GM19043 (cell line): ENCODE measurements around the gene CHD5.

Source experiments
- ATAC-seq: cut with Tn5 transposase; IDR thresholded peaks from one replicate; pipeline ENCODE4 v1.9.1; 2021; ENCODE audit warnings: low read depth; ENCODE audit not compliant: unreplicated experiment

CHD5 gene

DNA sequence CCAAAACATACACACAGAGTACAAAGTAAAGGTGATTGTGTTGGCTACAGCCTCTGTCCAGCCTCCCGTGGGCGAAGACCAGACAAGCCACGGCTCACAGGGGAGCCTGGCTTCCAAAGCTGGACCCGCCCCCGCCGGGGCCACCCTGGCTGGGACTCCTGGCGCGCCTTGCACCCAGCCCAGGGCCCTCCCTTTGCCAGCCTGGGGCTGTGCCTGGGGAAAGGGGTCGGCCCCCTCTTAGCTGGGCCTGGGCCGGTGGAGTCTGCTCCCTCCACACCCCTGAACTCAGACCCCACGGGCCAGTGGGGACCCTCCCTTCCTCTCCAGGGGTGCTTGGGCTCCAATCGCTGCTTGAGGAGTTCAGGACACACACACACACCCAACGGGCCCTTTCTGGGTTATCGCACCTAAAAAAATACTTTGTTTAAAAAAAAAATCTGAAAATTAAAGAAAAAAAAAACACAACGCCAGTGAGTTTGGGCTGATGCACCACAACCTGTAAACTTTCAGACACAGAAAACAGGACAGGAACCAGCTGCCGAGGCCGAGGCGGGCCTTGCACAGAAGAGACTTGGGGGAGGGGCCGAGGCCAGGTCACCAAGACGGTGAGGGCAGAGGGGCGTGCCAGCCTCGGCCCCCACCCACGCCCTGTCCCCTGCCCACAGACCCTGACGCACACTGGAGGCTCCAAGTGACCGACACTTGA, 78.1 kb downstream of the CHD5 start:
- no peak for ATAC-seq

DNA sequence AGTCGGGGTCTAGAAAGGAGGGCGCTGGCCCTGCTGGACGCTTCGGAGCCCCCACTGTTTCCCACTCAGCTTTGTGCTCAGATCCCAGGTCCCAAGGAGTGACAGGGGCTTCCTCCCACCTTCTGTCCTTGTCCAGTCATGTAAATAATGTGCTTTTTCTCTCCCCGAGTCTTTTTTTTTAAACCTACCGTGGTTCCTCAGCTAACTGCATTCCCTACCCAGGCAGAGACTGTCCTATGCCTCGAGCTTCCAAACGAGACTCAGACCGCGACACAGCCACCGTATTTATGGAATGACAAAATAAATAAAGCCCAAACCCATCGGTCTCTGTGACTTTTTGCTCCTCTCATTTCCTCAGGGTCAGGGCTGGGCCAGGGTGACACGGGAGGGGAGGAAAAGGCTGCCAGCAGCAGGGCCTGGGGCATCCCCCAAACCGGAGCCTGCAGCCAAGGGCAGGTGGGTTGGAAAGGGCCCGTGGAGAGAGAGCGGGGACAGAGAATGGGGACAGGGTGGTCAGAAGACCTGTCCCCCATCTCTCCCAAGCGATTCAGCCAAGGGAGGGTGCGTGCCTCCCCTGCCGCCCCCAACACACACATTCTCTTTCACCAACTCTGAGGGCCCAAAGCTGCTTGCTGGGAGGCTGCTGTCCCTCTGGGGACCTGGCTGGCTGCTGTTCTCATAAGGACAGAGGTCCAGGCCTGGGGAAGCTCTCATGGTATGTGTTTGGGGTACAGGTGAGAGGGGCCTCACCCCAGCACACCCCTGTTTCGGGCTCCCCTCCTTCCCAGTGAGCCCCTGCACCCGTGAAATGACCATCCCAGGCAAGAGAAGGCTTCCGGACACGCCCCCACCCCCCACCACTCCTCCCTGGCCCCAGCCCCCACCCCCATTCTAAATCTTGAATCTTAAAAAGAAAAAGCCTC, 79.0 kb downstream of the CHD5 start:
- ATAC-seq: no peak

DNA sequence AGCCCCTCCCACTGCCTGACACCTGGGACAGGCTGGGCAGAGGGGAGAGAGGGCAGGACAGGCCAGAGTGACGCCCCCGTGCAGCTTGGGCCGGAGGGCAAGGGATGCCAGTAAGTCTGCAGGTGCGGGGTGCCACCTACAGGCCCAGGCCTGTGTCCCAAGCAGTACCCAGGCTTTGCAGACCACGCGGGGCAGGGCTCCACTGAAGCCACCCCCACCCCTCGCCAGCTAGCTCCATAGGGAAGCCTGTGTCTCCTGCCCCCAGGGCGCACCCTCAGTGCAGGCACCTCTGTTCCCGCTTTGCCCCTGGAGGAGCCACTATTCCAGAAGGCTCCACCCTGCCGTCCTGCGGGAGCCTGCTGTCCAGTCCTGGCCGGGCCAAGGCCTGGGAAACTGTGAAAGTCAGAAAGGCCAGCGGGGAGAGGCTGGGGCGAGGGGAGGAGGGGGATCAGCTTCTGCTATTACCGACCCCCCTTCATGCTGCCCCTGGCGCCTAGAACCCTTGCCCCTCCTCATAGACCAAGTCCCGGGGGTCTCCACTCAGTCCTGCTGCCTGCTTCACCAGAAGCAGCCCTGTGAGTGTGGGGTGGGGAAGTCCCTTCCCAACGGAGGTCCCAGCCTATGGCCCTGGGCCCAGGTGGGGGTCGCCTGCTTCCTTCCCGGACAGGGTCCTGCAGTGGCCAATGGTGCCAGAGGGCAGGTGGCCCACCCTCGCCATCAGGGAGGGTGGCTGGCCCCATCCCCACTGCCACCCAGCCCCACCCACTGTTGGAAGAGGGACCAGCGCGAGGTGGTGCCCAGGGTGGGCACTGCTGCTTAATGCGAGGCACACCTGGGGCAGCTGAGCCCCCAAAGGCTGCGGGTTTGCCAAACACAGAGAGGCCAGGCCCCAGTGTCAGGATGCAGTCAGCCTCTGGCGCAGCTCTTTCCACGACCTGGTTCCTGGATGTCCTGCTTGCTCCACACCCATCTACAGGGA, 80.0 kb downstream of the CHD5 start:
- ATAC-seq: no peak

DNA sequence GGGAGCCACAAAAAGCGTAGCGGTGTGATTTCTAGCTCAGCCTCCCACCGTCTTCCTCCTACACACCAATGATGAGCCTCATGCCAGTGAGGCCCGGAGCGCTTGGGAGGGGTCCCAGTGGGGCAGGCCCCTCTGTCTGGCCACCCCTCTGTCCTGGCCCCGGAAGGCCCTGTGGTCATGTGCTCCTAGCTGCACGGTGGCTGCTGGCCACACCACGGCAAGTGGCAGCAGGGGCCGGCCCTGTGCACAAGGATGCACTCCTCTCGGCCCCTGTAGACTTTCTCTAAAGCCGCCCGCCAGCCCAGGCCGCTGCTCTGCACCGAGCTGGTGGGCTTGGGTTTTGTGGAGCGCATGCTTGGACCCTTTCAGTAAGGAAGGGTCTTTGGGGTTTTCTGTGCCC, 80.8 kb downstream of the CHD5 start:
- ATAC-seq: no peak

DNA sequence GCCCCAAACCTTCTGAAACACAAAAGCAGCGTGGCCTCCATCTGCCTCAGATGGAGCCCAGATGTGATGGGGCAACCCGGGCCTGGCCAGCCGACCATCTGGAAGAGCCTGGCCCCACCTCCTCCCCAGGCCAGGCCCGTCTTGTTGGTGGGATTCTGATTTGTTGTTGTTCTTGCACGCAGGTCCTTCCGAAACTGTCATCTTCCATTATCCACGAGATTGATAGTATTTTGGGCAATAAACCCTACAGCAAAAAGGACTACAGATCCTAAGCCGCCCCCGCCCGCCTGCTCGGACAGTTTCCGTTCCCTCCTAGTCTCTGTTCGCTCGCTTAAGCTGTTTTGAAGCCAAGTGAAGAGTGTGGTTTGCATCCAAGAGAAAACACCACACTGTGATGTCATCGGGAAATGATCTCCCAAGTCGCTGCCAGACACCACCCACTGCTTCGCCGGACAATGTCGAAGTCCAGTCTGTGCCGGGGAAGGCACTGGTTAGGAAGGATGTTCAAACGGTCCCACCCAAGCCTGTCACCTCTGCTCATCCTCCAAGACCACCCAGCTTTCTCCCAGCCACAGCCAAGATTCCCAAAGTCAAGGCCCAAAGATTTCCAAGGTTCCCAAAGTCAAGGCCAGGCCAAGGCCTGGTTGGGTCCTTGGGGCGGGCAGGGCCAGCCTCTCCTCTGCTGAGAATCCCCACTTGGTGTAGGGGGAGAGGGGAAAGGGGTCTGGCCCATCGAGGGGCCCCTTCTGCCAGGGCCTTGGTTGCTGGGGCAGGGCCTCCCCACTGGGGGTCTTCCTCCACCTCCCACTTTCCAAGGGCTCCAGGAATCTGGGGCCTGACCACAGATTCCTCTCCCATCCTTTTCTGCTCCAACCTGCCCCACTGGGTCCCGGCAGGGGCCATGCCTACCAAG, 81.6 kb downstream of the CHD5 start:
- ATAC-seq: no peak

DNA sequence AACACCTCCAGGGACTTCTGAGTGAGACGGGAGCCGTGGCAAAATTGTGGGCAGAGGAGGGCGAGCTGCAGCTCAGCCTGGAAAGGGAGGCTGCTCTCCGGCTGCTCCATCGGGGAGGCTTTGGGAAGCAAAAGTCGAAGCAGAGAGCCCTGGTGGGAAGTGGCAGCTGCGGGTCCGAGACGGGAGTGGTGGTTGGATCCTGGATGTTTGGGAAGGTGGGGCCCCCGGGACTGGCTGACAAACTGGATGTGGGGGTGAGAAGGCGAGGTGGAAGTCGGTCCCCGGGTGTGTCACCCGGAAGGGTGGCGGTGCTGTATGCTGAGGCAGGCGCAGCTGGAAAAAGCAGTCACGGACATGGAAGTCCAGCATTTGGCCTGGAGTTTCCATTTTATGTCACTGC, 82.3 kb downstream of the CHD5 start:
- no peak for ATAC-seq

DNA sequence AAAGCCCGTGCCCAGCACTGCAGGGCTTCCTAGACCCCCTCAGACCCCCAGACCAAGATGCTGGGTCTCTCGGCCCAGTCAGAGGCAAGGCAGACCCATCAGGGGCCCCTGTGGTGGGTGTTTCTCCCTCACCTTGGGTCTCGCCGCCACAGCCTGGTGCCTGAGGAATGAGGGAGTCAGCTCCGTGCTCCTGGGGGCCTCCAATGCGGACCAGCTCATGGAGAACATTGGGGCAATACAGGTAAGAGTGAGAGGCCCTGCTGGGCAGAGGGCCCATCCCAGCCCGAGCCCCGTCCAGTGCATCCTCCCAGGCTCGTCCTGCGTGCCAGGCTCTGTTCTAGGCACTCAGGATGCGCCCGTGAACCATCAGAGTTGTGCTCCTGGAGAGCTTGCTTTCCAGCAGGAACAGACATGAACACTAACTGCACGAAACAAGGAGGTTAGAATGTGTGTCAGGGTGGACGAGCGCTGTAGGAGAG, 83.0 kb downstream of the CHD5 start:
- no peak for ATAC-seq

DNA sequence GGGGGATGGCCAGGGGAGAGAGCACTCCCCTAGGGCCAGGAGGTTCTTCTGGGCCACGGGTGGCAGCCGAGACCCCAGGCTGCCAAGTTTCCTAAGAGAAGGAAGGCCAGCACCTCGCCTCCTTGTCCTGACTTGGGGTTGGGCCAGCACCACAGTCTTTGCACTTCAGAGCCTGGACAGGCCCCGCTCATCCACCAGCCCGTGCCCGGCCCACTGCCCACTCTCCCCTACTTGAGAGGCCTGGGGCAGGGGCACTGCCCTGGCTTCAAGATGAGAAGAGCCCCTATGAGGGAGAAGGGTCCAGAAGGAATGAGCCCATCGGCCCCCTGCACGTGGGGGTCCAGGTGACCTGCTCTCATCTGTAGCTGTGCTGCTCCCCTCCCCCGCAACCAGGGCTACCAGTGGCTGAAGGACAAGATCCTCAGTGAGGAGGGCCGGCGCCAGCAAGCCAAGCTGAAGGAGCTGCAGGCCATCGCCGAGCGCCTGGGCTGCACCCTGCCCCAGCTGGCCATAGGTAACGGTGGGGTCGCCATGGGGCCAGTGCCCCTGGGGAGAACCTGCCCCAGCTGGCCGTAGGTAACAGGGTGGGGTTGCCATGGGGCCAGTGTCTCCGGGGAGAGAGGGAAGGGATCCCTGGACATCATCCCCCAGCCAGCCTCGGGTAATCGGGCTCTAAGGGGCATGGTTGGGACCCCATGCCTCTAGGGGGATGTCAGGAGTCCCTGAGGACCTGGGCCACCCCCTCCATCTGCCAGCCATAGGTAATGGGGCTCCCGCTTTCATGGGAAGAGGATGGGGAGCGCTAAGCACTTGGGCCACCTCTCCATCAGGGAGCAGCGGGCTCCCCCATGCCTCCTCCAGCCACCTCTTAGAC, 83.6 kb downstream of the CHD5 start:
- no peak for ATAC-seq

DNA sequence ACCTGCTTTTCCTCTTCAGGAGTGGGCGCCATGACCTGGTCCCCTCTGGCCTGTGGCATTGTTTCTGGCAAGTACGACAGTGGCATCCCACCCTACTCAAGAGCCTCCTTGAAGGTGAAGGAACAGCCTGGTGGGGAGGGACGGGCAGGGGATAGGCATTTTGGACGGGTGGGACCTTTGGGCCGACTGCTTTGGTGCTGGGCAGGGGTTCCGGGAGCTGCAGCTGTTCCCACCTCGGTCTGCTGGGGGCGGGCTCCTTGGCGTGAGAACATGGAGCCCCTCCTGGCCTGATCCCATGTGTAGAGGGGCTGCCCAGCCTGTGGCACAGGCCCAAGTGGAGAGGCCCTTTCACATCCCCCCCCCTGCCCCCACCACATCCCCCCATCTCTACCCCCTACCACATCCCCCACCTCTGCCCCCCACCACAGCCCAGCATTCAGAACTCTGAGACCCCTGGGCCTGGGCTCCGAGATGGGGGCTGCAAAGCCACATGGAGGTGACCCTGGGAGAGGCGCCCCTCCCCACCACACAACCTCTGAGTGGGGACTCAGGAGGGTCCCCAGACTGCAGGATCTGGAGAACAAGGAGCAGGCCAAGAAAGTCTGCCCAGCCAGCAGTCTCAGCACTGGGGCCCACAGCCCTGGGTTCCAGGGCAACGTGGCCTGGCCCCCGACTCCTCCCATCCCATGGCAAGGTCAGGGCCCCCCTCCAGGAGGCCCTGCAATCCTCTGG, 84.4 kb downstream of the CHD5 start:
- ATAC-seq: no peak

DNA sequence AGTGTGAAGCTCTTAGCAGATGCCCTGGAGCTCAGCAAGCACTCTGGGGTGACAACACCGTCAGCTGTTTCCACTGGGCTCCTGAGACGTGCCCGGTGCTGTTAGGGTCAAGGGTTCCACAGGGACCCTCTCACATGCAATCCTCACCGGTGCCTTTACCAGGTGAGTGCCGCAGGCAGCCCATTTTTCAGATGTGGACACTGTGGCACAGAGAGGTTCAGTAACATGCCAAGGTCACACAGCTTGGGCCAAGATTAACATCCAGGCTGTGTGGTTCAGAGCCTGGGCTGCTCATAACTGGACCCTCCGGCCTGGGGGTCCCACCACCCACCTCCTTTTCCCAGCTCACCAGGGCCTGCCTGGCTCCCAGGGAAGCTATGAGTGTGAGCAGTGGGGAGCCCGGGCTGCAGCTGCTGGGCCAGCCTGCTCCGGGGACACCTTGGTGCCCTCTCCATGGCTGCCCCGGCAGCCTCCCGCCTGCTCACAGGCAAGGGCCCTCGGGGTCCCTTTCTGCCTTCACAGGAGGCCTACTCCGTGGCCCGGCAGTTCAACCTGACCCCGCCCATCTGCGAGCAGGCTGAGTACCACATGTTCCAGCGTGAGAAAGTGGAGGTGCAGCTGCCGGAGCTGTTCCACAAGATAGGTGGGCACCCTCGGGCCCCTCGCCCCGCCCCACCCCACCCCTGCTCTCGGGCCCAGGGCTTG, 85.2 kb downstream of the CHD5 start:
- ATAC-seq: no peak

DNA sequence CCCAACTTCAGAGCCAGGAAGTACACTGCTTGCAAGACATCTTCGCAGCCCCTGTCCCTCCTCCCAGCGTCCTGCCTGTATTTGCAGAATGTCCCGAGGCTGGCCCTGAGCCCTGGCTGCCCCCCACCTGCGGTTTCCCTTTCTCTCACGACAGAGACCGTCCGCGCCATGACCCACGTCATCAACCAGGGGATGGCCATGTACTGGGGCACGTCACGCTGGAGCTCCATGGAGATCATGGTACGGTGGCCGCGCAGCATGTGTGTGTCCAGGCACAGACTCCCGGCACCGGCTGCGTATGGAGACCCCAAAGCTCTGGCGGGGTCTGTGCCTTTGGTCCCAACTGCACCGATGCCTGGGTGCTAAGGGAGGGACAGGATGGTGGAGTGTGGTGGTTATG, 85.9 kb downstream of the CHD5 start:
- no peak for ATAC-seq

DNA sequence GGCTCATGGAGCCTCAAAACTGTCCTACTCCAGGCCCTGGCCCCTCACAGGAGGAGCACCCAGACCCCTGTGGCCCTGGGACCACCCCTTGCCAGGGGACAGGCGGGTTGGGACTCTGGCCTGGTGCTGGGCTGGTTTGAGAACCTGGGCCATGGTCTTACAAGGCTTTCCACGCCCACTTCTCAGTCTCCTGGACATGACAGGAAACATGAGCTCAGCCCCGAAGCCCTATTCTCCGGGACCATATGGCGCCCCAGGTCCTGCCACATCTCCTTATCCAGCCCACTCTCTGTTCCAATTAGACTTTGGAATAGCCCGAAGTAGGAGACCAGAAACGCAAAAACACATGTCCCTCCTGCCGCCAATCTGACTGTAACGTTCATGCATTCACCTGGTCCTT, 86.5 kb downstream of the CHD5 start:
- ATAC-seq: no peak

DNA sequence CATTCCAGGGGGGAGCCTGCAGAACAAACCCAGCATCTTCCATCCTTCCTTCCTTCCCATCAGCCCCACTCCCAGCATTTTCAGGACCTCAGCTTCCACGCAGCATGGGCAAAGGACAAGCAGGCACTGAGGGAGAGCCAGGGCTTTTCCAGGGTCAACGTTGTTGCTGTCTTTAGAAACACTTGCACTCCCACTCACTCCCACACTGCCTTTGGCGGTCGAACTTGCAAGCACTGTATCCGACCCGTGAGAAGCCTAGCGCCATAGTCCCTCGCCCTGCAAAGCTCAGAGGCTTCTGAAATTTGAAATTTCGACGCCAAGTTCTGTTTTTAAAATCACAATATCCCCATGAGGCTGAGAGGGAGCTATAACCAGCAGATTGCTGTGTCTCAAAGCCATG, 87.0 kb downstream of the CHD5 start:
- no peak for ATAC-seq

DNA sequence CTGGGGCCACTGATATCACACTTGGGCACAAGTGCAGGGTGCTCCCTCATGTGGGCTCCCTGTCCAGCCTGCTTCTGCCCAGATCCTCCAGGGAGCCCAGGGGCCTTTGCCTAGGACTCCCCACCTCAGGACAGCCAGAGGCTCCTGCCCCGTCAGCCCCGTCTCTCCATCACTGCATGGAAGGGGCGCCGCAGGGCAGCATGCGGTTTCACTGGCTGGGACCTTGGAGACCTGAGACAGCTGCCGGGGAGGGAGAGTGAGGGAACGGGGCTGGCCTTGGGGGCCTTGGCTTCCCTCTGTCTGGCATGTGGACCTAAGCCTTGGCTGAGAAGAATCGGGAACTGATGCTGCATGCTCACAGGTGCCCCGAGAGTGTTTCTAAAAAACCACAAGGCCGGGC, 87.9 kb downstream of the CHD5 start:
- no peak for ATAC-seq

DNA sequence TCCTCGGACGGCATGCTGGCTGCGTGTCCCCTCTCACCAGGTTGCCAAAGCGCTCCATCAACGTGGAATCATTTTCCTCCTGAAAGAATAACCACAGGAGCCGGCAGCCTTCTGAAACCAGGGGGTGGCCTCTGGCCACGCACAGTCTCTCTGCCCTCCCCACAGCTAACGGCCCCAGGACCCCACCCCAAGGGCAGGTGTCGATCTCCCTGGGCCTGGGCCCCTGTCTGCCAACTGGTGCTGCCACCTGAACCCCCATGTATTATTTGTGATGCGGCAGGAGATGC, 88.4 kb downstream of the CHD5 start:
- no peak for ATAC-seq

DNA sequence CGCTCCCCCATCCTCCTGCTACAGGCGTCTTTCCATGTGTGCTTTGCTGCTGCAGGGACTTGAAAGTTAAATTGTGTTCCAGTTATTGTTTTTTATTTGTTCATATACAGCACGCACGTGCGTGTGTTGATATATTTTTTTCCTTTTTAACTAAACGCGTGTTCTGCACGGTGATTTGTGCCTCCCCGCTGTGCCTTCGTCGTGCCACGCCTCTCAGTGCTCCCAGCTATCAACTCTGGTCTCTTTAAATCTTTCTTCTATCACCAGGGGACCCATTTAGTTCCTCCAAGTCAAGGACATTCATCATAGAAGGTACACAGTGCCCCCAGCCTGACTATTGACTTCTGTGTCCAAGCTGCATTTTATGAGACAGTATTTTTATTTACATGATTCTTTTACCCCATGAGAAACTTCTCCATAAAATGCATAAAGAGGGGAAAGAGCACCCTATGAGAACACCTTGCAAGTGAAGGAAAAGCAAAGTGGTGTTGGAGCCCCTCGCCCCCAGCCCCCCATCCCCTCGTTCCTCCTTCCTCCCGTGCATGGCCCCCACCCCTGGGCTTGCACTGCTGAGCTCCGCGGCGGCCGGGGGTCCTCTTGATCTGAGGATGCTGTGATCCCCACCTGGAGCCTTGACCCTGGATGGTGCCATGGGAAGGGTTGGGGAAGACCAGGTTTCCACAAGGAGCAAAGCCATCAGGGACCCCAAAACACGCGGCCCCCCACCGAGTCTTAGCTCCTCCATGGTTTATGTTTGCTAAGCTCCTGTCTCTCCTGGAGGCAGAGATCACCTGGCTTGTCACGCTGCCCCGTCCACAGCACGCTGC, 88.9 kb downstream of the CHD5 start:
- ATAC-seq: no peak

DNA sequence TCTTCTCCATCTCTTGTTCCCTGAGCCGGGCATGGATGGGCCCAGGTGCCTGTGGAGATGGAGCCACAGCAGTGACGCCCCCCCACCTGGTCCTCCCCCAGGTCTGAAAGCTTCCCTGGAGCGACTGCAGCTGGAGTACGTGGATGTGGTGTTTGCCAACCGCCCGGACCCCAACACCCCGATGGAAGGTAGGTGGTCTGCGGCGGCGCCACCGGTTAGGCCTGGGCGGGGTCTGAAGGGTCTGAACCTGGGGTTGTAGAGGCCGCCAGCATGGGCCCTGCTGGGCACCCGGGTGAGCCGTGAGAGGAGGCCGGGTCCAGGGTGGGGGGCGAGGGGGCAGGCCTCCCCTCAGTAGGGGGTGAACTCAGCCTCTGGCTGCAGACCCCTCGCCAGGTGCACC, 89.8 kb downstream of the CHD5 start:
- ATAC-seq: no peak
